Rectal smooth muscle tissue (tissue), 1 donor: ENCODE results near the gene LRMDA.

Experiments used
- H3K27ac ChIP-seq: one replicate; pipeline ENCODE4 v1.7.0; 2013; ENCODE audit warnings: low read depth, low read length, inconsistent platforms
- H3K27me3 ChIP-seq: one replicate; pipeline ENCODE4 v1.7.0; 2013; ENCODE audit warnings: low read length; ENCODE audit not compliant: control insufficient read depth, insufficient read depth
- H3K36me3 ChIP-seq: one replicate; pipeline ENCODE4 v1.7.0; 2013; ENCODE audit warnings: low read length; ENCODE audit not compliant: control insufficient read depth, insufficient read depth
- H3K4me1 ChIP-seq: one replicate; pipeline ENCODE4 v1.7.0; 2013; ENCODE audit warnings: low read length; ENCODE audit not compliant: control insufficient read depth, insufficient read depth
- H3K4me3 ChIP-seq: one replicate; pipeline ENCODE4 v1.7.0; 2013; ENCODE audit warnings: low read length
- H3K9ac ChIP-seq: one replicate; pipeline ENCODE4 v1.7.0; 2013; ENCODE audit warnings: low read length

LRMDA gene

DNA sequence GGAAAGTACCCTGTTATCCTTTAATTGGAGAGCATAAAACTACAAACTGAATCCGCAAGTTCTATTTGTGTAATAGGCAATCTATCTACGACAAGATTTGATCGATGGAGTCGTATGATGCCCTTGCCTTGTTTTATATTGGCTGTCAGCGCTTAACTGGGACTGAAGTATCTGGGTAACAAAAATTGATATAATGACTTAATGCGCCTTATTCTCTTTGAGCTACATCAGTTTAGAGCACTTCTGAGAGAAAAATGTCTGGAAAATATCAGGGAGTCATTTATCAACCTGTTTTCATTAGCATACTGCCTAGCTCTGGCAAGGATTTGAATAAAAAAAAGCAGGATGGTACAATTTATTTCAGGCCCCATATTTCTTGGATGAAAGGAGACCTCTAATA lies 262.1 kb downstream of the LRMDA start:
- no peaks in the 10 kb centered on the region for H3K4me1 ChIP-seq
- no peaks in the 10 kb centered on the region for H3K27me3 ChIP-seq
- no peak overlapping the region for H3K9ac ChIP-seq
- H3K4me3 ChIP-seq: no peak overlapping the region
- H3K36me3 ChIP-seq: no peaks in the 10 kb centered on the region
- H3K27ac ChIP-seq: no peak overlapping the region

DNA sequence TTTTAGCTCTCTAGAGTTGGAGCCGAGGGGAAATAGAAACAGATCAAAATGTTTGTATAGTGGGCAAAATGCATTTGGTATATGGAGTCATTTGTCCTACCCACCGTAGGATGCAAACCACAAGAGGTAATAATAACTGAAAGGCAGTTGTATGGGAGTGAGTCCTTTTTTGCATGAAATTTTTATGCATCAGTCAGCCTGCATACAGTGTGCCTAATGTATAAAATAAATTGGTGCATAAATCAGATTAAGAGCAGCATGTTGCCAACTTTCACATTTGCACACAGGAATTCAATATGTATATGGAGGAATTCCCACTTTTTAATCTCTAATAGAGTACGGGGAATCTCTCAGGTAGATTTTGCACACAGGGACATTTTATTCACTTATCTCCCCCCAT lies 262.8 kb downstream of the LRMDA start:
- H3K36me3 ChIP-seq: no peaks in the 10 kb centered on the region
- no peak overlapping the region for H3K9ac ChIP-seq
- H3K4me3 ChIP-seq: no peak overlapping the region
- H3K27ac ChIP-seq: no peak overlapping the region
- H3K4me1 ChIP-seq: no peaks in the 10 kb centered on the region
- no peaks in the 10 kb centered on the region for H3K27me3 ChIP-seq

DNA sequence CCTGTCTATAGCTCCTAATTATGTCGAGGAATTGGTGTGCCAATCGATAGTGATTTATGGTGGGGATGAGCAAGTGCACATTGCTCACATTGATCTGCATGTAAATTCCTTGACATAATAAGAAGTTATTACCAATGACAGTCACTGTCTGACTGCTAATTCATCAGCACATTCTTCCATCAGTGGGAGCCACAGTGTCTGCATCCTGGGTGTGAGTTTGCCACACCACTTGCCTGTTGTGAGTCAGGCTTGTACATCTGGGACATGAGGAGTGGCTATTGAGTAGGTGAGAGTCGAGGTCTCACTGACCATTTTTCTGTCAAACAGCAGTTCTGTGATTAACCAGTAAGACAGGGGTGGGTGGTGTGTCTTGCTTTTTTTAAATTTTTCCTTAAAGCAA lies 263.4 kb downstream of the LRMDA start:
- no peaks in the 10 kb centered on the region for H3K36me3 ChIP-seq
- H3K9ac ChIP-seq: no peak overlapping the region
- no peak overlapping the region for H3K4me3 ChIP-seq
- H3K27ac ChIP-seq: no peak overlapping the region
- no peaks in the 10 kb centered on the region for H3K4me1 ChIP-seq
- H3K27me3 ChIP-seq: no peaks in the 10 kb centered on the region

DNA sequence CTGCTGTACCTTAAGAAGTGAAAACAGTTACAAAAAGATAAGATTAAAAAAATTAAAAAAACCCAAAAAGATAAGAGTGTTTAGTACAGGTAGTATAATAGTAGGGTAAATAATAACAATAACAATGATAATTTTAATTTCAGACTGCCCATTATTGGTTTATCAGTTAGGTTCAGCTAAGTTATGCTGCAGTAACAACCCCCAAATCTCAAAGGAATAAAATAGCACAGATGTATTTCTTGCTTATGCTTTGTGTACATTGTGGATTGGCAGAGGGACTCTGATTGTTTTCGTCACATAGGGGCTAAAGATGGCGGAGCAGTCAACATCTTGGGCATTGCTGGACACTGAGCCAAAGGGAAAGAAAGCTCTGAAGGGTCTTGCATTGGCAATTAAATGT lies 264.6 kb downstream of the LRMDA start:
- Histone ChIP-seq H3K9ac (no peak overlapping the region), H3K36me3 (no peaks in the 10 kb centered on the region), H3K27me3 (no peaks in the 10 kb centered on the region), H3K4me3 (no peak overlapping the region), H3K4me1 (no peaks in the 10 kb centered on the region), H3K27ac (no peak overlapping the region)

DNA sequence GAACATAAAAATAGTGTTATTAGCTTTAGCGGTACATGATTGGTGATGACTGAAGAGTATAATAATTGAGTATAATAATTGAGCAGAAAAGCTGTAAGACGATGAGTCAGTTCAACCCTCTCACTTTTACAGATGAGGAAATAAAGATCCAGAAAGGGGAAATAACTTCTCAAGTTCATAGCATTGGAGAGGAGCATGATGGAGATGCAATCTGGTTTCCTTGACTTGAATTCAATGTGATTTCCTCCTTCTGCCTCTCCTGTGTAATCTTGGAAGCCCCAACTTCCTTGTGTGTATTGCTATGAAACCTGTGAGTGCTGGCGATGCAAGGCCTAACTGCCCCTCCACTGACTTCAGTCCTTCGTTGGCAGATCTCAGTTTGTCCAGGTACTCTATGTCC lies 265.1 kb downstream of the LRMDA start:
- Histone ChIP-seq H3K27me3 (no peaks in the 10 kb centered on the region), H3K9ac (no peak overlapping the region), H3K36me3 (no peaks in the 10 kb centered on the region), H3K4me1 (no peaks in the 10 kb centered on the region), H3K27ac (no peak overlapping the region), H3K4me3 (no peak overlapping the region)

DNA sequence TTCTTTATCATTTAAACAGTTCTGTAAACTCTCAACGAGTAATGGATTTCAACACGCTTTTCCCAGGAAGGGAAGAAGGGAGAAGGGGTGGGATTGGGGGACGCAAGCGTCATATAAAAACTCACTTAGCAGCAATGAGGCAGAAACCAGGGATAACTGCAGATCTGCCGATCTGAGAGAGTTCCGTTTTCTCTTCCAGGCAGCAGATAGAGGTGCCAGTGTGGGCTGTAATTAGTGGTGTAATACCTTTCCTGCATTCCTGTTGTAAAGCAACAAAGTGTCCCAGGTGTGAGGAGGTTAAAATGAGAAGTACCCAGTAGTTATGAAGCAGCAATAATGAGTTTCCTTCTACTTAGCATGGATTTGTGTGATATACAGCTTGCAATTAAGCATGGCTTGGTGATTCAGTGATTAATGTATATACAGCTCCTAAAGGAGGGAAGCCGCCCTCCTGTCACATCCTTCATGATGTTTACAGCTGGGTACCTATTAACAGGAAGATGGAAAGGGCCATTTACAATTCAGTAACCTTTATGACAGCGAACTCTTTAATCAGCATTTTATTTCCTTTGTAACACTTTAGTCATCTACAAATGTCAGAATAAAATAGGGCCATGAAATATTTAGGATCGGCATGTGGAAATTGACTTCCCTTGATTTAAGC lies 271.9 kb downstream of the LRMDA start:
- no peaks in the 10 kb centered on the region for H3K36me3 ChIP-seq
- no peak overlapping the region for H3K27ac ChIP-seq
- H3K9ac ChIP-seq: no peak overlapping the region

DNA sequence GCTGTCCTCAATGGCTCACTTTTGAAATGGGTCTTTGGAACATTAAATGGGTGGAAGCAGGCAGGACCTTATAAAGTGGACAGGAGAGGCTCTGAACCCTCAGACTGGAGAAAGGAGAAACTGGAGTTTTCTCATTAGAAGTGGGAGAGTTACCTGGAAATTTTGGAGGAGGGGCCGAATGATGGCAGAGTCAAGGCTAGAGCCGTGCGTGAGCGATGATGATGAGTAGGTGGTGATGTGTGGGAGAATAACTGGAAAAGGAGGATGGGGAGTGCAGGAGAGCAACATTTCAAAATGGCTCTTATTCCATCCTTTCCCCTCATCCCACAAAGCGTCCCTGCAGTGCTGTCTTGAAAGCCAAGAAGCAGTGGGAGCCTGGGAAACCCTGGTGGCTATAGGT lies 274.0 kb downstream of the LRMDA start:
- Histone ChIP-seq H3K27ac (no peak overlapping the region), H3K36me3 (no peaks in the 10 kb centered on the region)

More for the DNA sequence above, 271.9 kb downstream of the LRMDA start:
- no peaks in the 10 kb centered on the region for H3K27me3 ChIP-seq
- peaks cover 11% of the 10 kb centered on the region for H3K4me1 ChIP-seq
- H3K4me3 ChIP-seq: no peak overlapping the region

DNA sequence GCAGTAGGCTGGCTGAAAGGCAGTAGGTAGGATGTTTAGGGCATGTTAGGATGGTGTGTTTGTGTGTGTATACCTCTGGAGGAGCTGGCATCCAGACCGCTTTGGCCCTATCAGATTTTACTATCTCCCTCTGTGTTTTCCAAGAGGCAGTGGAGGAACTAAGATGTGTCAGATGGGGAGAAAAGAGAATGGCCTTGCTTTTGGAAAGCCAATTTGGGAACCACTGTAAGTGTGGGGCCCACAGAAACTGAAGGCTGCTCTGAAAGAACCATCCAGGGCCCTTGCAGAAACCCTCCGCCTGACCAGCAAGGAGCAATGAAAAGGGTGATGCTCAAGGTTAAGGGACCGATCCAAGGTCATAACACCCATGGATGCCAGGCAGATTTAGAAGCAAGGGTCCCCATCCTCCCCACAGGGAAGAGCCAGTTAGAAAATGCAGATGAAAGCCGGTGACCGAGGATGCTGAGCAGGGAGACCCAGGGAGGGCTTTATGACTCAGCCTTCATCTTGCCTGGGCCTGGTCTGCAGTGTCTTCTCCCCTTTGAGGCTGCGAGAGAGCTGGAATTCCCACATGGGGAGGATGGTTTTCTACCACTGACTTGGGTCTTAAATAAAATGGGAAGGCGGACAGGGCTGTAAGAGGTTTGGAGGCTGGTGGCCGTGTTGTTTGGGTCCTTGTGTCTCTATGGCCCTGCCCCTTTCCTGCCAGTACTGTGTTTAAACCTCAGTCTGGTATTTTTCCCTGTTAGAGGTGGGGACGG lies 275.8 kb downstream of the LRMDA start:
- Histone ChIP-seq H3K27me3 (no peaks in the 10 kb centered on the region), H3K9ac (no peak overlapping the region), H3K27ac (no peak overlapping the region), H3K4me3 (no peak overlapping the region), H3K4me1 (peaks cover 12% of the 10 kb centered on the region), H3K36me3 (no peaks in the 10 kb centered on the region)

More for the DNA sequence above, 274.0 kb downstream of the LRMDA start:
- no peak overlapping the region for H3K9ac ChIP-seq
- H3K27me3 ChIP-seq: no peaks in the 10 kb centered on the region
- H3K4me3 ChIP-seq: no peak overlapping the region
- H3K4me1 ChIP-seq: peaks cover 12% of the 10 kb centered on the region

DNA sequence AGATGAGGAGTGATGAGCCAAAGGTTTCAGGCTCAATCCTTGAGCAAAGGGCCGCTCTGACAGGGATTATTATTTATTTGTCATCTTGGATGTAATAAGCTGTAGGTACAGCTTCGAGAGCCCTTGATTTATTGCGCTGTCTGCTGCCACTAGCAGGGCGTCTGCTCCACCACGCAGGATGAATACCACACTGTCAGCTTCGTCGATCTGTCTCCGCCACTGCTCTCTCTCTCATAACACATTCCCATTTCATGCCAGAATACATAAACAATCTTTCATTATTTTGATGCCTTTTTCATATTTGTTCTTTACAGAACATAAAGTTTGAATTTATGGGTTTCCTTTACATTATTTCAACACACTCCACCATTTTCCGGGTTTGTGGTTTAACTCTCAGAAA lies 276.6 kb downstream of the LRMDA start:
- H3K27ac ChIP-seq: no peak overlapping the region
- H3K36me3 ChIP-seq: no peaks in the 10 kb centered on the region
- no peaks in the 10 kb centered on the region for H3K27me3 ChIP-seq
- H3K9ac ChIP-seq: no peak overlapping the region
- H3K4me1 ChIP-seq: peaks cover 12% of the 10 kb centered on the region
- no peak overlapping the region for H3K4me3 ChIP-seq

DNA sequence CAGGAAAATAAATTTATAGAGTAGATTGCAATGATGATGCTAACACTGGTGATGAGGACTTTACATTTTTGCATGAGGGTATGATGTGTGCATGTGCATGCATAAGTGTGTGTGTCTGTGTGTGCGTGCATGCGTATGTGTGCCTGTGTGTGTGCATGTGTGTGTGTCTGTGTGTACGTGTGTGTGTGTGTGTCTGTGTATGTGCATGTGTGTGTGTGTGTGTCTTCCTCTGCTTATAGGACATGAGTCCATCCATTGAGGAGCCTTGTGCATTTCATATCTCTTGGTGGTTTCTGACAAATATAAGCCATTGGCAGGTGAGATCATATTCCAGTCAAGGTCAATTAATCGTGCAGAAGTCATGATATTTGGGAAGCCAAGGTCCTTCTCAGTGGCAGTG lies 277.8 kb downstream of the LRMDA start:
- H3K4me3 ChIP-seq: no peak overlapping the region
- no peaks in the 10 kb centered on the region for H3K27me3 ChIP-seq
- H3K27ac ChIP-seq: no peak overlapping the region
- no peak overlapping the region for H3K9ac ChIP-seq
- peaks cover 12% of the 10 kb centered on the region for H3K4me1 ChIP-seq
- H3K36me3 ChIP-seq: no peaks in the 10 kb centered on the region

DNA sequence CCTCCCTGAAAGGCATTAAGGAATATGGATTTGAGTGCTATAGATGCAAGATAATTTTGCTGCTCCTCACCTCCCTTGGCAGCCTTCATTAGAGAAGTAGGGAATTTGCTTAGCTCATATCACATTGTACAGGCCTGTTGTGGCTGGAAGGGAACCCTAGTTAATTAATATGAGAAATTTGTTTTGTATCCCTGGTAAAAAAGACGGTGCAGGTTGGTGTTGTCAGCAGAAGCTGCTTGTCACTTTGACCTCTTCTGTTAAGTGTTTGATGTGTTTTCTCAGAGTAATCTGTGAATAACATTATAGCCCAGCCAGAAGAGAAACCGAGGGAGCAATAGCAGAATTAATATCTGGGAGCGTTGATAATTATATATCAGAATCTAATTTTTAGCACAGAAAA lies 278.4 kb downstream of the LRMDA start:
- H3K9ac ChIP-seq: no peak overlapping the region
- H3K4me1 ChIP-seq: peaks cover 12% of the 10 kb centered on the region
- H3K36me3 ChIP-seq: no peaks in the 10 kb centered on the region
- H3K27ac ChIP-seq: no peak overlapping the region
- no peaks in the 10 kb centered on the region for H3K27me3 ChIP-seq
- H3K4me3 ChIP-seq: no peak overlapping the region

DNA sequence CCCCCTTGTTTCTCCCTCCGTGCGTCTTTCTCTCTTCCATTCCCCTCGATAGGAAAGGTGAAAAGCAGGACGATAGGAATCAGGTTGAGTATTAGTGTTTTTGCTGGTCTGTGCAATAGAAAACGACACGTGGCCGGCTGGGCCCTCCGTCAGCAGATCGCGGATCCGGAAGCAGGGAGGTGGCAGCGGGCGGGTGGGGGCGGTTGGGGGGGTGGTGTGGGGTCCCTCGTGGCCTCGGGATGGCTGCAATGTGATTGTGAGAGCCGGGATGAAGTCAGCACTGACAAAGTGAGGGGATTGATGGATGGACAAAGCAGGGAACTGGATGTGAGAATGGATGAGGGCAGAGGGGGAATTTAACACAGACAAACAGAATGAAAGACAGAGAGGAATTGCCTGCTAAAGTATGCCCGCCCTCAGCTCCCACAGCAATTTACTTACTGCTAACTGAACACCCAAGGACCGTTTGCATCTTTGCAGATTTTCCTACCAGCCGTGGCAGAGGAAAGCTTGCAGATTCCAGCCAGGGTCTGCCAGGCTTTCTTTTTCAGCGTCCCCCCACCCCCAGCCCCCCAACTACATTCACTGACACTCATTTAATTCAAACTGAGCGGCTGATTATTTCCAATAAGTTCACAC lies 280.9 kb downstream of the LRMDA start:
- no peak overlapping the region for H3K4me3 ChIP-seq
- no peaks in the 10 kb centered on the region for H3K36me3 ChIP-seq
- H3K27me3 ChIP-seq: no peaks in the 10 kb centered on the region
- no peak overlapping the region for H3K9ac ChIP-seq
- no peak overlapping the region for H3K27ac ChIP-seq
- peaks cover 11% of the 10 kb centered on the region for H3K4me1 ChIP-seq
